HG02884 (cell line): Measurements from ENCODE around the gene TPI1.
"Not testable (repeated sequence)": the region's sequence is repeated elsewhere in the genome, so short reads cannot be mapped to it uniquely, and the experiment has no call there.

ENCODE experiments used
- ATAC-seq: cut with Tn5 transposase; IDR thresholded peaks from one replicate; pipeline ENCODE4 v1.9.1; 2021; ENCODE audit warnings: mild to moderate bottlenecking, moderate library complexity; ENCODE audit not compliant: unreplicated experiment

TPI1 gene

GRCh38 chr12:6866920-6867412 is 365 bp upstream of the TPI1 start:
- ATAC-seq: no peak

DNA sequence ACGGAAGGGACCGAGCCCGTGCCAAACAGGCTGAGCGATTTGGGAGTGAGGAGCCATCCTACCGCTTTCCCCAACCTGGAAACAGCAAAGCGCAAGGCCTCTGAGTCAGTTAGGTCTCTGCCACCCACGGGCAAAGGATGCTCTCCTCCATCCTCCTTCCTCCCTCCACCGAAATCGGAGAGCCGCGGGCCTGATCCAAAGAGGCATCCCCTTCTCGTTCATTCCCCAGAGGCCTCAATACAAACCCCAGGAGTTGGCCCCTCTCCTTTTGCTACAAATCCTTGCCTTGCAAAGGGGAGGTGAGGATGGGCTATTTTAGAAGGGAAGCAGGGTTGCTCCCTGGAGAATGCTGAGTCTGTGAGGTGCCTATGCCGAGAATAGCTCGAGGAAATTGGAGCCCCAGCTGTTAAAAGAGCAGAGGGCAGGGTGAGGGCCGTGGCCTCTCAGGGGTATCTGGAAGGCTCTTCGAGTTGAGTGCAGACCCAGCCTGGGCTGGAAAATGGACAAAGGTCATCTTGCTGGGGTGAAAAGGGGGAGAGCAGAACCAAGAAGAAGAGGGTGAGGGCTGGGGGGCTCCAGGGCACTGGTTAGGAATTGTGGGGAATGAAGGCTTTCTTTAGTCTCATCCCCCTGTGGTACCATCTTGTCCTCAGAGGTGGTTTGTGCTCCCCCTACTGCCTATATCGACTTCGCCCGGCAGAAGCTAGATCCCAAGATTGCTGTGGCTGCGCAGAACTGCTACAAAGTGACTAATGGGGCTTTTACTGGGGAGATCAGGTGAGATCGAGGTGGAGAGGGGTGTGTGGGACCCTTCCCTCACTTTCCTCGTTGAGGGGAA is 1.1 kb downstream of the TPI1 start:
- no peak for ATAC-seq

- no peak for ATAC-seq
Measured at GRCh38 chr12:6869049-6870021, 2.0 kb downstream of the TPI1 start.

- ATAC-seq: not testable (repeated sequence)
Measured at GRCh38 chr12:6870304-6870703, 3.0 kb downstream of the TPI1 start.

DNA sequence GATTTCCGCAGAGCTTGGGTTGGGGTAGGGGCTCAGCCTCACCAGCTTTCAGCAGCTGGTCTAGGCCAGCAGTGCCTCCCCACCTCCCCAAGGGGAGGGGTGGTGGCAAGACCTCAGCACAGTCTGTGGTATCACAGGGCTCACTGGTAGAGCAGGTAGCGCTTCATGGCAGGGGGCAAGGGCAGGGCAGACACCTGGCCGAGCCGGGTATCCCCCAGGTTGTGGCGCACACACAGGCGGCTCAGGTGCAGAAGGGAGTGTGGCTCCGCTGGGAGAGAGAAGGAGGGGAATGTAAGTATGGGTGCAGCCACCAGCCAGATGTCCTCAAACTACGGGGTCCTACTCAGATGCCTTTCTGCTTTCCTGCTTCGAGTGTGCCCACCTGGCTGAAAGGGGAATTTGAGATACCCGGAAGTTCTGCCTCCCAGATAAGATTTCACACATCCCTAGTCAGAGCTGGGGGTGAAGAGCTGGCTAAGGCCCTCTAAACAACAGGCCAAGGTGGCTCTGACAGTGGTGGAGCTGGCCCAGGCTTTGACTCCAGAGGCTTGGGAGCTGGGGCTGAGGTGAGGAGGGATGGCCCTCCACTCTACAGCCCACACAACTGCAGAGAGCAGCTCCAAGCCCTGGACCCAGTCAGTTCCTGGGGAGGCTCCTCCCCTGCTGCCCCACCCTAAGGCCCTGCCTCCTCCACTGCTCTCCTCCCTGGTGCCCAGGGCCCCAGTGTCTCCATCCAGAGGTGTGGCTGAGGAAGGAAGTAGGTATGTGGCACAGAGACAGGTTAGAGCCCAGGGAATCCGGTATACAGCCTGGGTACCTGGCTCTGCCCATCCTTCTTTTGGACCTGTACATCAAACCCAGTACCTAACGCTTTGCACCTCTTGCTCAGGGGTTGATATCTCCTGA is 4.0 kb downstream of the TPI1 start:
- no peak for ATAC-seq

GRCh38 chr12:6872073-6873048 is 5.0 kb downstream of the TPI1 start:
- no peak for ATAC-seq

DNA sequence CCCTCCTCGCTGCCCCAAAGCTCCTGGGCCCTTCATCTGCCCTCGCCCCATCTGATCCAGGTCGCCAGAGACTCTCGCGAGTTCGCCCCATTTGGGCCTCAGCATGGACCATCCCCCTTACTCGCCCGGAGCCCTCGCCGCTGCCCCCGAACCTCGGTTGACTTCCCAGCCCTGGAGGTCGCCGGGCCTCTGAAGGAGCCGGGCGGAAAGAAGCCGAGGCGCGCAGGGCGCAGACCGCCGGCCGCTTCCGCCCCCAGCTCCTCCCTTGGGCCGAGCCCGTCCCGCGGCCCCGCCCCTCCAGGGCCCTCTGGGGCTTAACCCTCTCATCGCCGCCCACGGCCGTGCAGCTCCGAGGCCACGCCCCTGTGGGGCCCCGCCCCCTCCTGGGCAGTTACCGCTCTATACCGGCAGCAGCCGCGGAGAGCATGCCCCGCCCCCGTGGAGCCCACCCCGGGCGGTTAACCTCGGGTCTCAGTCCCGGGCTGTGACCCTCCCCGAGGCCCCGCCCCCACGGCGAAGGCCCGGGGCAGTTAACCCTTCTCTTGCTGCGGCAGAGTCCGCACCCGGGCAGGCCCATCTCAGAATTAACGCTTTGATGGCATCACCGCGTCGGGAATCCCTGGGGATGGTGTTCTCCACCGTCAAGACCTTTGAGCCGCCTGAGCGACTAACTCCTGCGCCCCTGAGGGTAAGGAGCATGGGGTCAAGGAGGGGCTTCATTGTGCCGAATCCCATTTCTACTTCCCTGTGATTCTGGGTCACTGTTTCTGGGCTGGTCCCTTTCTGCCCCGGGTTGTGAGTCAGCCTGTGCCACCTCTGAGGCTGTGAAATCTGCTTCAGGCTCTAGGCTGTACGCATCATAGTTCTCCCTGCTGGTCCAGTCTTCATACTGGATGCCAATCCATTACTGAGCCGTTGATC is 6.0 kb downstream of the TPI1 start, which contains the start of gene SPSB2:
Gene SPSB2 (minus strand): TSS at position 210 of the 921 bp plus-strand sequence. CDS start 402 bp downstream, outside the sequence.
- ATAC-seq: peak; percentile 70

DNA sequence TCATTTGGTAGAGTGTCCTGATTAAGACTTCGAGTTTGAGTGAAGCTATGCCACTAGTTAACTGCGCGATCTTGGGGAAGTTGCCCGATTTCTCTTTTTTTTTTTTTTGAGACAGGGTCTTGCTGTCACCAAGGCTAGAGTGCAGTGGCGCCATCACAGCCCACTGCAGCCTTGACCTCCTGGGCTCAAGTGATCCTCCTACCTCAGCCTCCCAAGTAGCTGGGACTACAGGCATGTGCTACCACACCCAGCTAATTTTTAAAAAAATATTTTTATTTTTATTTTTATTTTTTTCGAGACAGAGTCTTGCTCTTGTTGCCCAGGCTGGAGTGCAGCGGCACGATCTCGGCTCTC is 6.7 kb downstream of the TPI1 start:
- ATAC-seq: not testable (repeated sequence)

DNA sequence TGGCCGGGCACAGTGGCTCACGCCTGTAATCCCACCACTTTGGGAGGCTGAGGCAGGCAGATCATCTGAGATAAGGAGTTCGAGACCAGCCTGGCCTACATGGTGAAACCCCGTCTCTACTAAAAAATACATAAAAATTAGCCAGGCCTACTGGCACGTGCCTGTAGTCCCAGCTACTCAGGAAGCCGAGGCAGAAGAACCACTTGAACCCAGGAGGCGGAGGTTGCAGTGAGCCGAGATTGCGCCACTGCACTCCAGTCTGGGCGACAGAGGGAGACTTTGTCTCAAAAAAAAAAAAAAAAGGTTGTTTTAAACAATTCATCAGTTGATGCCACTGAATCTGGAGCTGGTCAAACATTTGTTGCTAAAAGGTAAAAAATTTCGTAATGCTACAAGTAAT is 12.5 kb downstream of the TPI1 start:
- not testable (repeated sequence) for ATAC-seq

GRCh38 chr12:6883252-6883651 is 15.9 kb downstream of the TPI1 start:
- ATAC-seq: no peak

DNA sequence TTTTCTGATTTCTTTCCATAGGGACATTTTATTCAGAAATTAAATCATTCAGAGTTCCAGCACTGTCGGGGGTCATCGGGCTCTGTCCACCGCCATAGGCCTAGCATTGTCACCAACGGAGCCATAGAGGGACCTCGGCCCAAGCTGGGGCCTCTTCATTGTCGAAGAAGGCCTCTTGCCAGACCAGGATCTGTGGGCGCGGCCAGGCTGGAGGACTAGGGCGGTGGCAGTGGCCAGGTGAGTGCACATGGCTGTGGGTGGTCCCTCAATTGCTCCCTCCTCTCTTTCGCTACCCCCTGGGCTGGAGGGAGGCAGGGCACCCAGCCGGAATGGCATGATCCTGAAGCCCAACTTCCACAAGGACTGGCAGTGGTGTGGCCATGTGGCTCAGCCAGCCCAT is 16.4 kb downstream of the TPI1 start:
- ATAC-seq: no peak

DNA sequence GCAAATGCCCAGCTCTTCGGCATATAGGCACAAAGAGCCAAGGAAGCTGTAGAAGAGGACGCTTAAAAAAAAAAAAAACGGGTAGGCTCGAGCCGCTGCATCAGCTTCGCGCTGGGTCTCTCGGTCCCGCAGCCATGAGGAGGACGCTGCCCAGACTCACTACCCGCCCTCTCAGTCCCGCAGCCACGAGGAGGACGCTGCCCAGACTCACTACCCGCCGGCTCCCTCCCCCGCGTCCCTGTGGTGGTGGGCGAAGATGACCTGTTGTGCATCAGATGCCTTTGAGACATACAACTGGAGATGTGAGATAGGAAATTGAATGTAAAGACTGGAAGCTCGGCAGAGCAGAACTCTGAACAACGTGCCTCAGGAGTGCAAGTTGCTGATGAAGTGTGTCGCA is 17.2 kb downstream of the TPI1 start:
- ATAC-seq: no peak

- not testable (repeated sequence) for ATAC-seq
Measured at GRCh38 chr12:6886206-6886999, 19.1 kb downstream of the TPI1 start.

DNA sequence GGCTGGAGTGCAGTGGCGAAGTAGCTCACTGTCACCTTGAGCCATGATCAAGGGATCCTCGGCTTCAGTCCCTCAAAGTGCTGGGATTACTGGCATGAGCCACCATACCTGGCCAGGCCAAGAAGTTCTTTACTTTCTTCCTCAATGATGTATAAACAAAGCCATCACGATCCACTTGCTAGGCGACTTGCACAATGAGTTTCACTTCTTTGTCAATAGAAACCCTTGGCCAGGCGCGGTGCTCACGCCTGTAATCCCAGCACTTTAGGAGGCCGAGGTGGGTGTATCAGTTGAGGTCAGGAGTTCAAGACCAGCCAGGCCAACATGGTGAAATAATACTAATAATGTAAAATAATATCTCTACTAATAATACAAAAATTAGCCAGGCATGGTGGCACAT is 20.1 kb downstream of the TPI1 start:
- no peak for ATAC-seq

DNA sequence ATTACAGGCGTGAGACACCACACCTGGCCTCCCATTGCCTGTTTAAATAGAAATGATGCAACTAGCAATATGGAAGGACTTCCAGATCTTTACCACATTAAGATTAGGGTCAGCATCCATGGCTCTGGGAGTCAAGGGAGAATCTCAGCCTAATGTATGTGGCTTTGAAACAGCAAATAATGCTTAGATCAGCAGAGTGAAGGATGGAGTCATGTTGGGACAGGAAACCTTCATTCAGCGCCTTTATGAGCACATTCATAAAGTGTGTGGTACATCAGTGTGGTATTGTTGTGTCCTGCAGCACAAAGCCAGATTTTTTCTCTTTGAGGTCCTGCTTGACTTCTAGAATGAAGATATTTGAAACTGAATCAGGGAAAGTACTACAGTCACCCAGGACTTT is 21.0 kb downstream of the TPI1 start:
- no peak for ATAC-seq

DNA sequence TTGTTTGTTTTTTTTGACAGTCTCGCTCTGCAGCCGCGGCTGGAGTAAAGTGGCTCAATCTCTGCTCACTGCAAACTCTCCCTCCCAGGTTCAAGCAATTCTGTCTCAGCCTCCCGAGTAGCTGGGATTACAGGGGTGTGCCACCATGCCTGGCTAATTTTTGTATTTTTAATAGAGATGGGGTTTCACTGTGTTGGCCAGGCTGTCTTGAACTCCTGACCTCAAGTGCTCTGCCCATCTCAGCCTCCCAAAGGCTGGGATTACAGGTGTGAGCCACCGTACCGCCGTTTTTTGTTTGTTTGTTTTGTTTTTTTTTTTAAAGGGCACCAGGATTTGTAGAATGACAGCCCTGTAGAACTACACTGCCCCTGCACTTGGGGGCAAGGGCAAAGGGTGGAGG is 21.5 kb downstream of the TPI1 start:
- ATAC-seq: not testable (repeated sequence)

GRCh38 chr12:6889775-6890573 is 22.6 kb downstream of the TPI1 start:
- not testable (repeated sequence) for ATAC-seq
